HepG2 (cell line): ENCODE data around the gene CCNJL. TPM values are rescaled to one million over a fixed set of nuclear protein-coding genes. Genes with fewer than 3 reads are reported as not detected.

ENCODE experiments used
- ATAC-seq: fragments of 200-7000 bp; cut with Tn5 transposase; 3 replicates; pipeline ENCODE4 v1.9.1; 2020; ENCODE audit warnings: mild to moderate bottlenecking, moderate library complexity
- Bru-seq: library from RNA; stranded (reverse); fragments of 400-500 nt; gene quantifications from one replicate; lab custom pipeline; 2021; lab: Mats Ljungman, UMichigan
- BruChase-seq, 2 experiments: library from RNA; stranded (reverse); fragments of 400-500 nt; gene quantifications; one replicate each; lab custom pipeline; 2021; lab: Mats Ljungman, UMichigan
- BruUV-seq: library from RNA; stranded (reverse); fragments of 400-500 nt; replicated peaks from 2 replicates; lab custom pipeline; 2021; lab: Mats Ljungman, UMichigan
- CTCF ChIA-PET: fragments of 300-600 bp; formaldehyde crosslinking; extraction: SDS; loops from one replicate; lab custom pipeline; 2021; ENCODE audit warnings: low total read pairs, inconsistent platforms, low intra/inter-chr PET ratio; lab: Yijun Ruan, JAX
- POLR2A ChIA-PET: fragments of 350-600 bp; sonication (Branson Sonifier 250); formaldehyde crosslinking; loops from one replicate; lab custom pipeline; 2020; ENCODE audit warnings: antibody characterized with exemption, inconsistent platforms; lab: Yijun Ruan, JAX
- DNase-seq: peaks from one replicate; pipeline ENCODE4 v3.0.0-alpha.2; 2015; ENCODE audit warnings: low spot score
- FAIRE-seq: peaks from 3 replicates; lab custom pipeline; 2011; peaks lifted over from hg19 to GRCh38; lab: Jason Lieb, UNC
- H2AFZ ChIP-seq: one replicate; pipeline ENCODE4 v1.6.1; 2011; ENCODE audit warnings: low read length, inconsistent platforms
- H3K27ac ChIP-seq: fragments of 300-600 bp; 3 replicates; pipeline ENCODE4 v1.8.0; 2011; ENCODE audit warnings: mixed run types, mild to moderate bottlenecking, mixed read lengths, low read length, inconsistent platforms; ENCODE audit not compliant: insufficient read depth; ENCODE audit errors: extremely low read length
- H3K27me3 ChIP-seq, 2 experiments: fragments of 200-600 bp in 1 of 2; 2 replicates in 1 of 2; 3 replicates in 1 of 2; pipeline versions ENCODE4 v1.6.0 to v1.8.0; 2011; ENCODE audit warnings: low read length in 2 of 2, mild to moderate bottlenecking in 2 of 2, moderate library complexity in 2 of 2, inconsistent platforms in 1 of 2; ENCODE audit not compliant: insufficient read depth in 2 of 2, control insufficient read depth in 1 of 2
- H3K36me3 ChIP-seq, 2 experiments: fragments of 200-600 bp in 1 of 2; replicated peaks in 1 of 2; 2 replicates in 1 of 2; 3 replicates in 1 of 2; pipeline versions ENCODE4 v1.5.1 to v1.8.0; 2011; ENCODE audit warnings: low read length in 2 of 2, inconsistent platforms in 1 of 2; ENCODE audit not compliant: insufficient read depth in 2 of 2, control insufficient read depth in 1 of 2
- H3K4me1 ChIP-seq: 2 replicates; pipeline ENCODE4 v1.5.1; 2012; ENCODE audit warnings: low read length, inconsistent platforms; ENCODE audit not compliant: insufficient read depth
- H3K4me2 ChIP-seq: 2 replicates; pipeline ENCODE4 v1.6.0; 2011; ENCODE audit warnings: low read depth, low read length, inconsistent platforms
- H3K4me3 ChIP-seq, 3 experiments: fragments of 200-600 bp in 1 of 3; sonication (generic), shearing (Covaris generic) in 1 of 3; replicated peaks in 1 of 3; 2 replicates each; pipeline ENCODE4 v1.5.1; 2011 to 2016; ENCODE audit warnings: low read length in 3 of 3, inconsistent platforms in 2 of 3, low read depth in 2 of 3, mild to moderate bottlenecking in 2 of 3, control low read depth in 1 of 3, mixed read lengths in 1 of 3; ENCODE audit not compliant: insufficient read depth in 1 of 3
- H3K79me2 ChIP-seq: one replicate; pipeline ENCODE4 v1.6.1; 2011; ENCODE audit warnings: low read length, inconsistent platforms; ENCODE audit not compliant: insufficient read depth
- H3K9ac ChIP-seq: 2 replicates; pipeline ENCODE4 v1.6.0; 2011; ENCODE audit warnings: mild to moderate bottlenecking, low read depth, low read length, inconsistent platforms; ENCODE audit not compliant: insufficient read depth
- H3K9me3 ChIP-seq: 2 replicates; pipeline ENCODE4 v1.5.1; 2012; ENCODE audit warnings: mild to moderate bottlenecking, low read length
- H4K20me1 ChIP-seq: 2 replicates; pipeline ENCODE4 v1.6.0; 2011; ENCODE audit warnings: inconsistent platforms, mild to moderate bottlenecking, low read length, moderate library complexity; ENCODE audit not compliant: insufficient read depth
- ATF4 ChIP-seq, 2 experiments: fragments of 450-650 bp in 1 of 2; sonication (generic) in 1 of 2; formaldehyde crosslinking; IDR thresholded peaks; 2 replicates each; pipeline versions ENCODE4 v1.5.0 to v1.8.0; 2020 to 2022; ENCODE audit warnings: mild to moderate bottlenecking in 1 of 2, missing genetic modification reagents in 1 of 2
- CHCHD3 ChIP-seq: sonication (generic); formaldehyde crosslinking; IDR thresholded peaks from 2 replicates; pipeline ENCODE4 v1.8.0; 2022; ENCODE audit warnings: mild to moderate bottlenecking, missing genetic modification reagents, moderate library complexity
- GABPB1 ChIP-seq: IDR thresholded peaks from 2 replicates; pipeline ENCODE4 v1.6.1; 2016; ENCODE audit warnings: mild to moderate bottlenecking, missing genetic modification reagents, moderate library complexity, missing compliant biosample characterization
- MIXL1 ChIP-seq: IDR thresholded peaks from 2 replicates; pipeline ENCODE4 v1.6.1; 2016
- NAIF1 ChIP-seq: sonication (generic); formaldehyde crosslinking; IDR thresholded peaks from 2 replicates; pipeline ENCODE4 v1.5.0; 2020; ENCODE audit warnings: mild to moderate bottlenecking, missing genetic modification reagents, borderline replicate concordance
- NFYC ChIP-seq: IDR thresholded peaks from 2 replicates; pipeline ENCODE4 v1.6.1; 2016; ENCODE audit warnings: missing genetic modification reagents, missing compliant biosample characterization
- RXRA ChIP-seq: sonication (generic); formaldehyde crosslinking; IDR thresholded peaks from 2 replicates; pipeline ENCODE4 v1.5.1; 2020; ENCODE audit warnings: missing genetic modification reagents
- ZBTB26 ChIP-seq: IDR thresholded peaks from 2 replicates; pipeline ENCODE4 v1.6.1; 2016; ENCODE audit warnings: missing compliant biosample characterization, missing genetic modification reagents, borderline replicate concordance
- ZNF501 ChIP-seq: sonication (generic); formaldehyde crosslinking; IDR thresholded peaks from 2 replicates; pipeline ENCODE4 v1.5.1; 2020; ENCODE audit warnings: mild to moderate bottlenecking, moderate library complexity, missing genetic modification reagents
- ZNF782 ChIP-seq: sonication (generic); formaldehyde crosslinking; IDR thresholded peaks from 2 replicates; pipeline ENCODE4 v1.4.0; 2020; ENCODE audit warnings: missing genetic modification reagents, mild to moderate bottlenecking, borderline replicate concordance
- ZNF883 ChIP-seq: sonication (generic); formaldehyde crosslinking; IDR thresholded peaks from 2 replicates; pipeline ENCODE4 v1.5.1; 2020; ENCODE audit warnings: mild to moderate bottlenecking, missing genetic modification reagents; ENCODE audit errors: not compliant biosample characterization
- WGBS: methylation state at CpG from one replicate; pipeline ENCODE4 v1.1.6; 2017; ENCODE audit warnings: low lambda C conversion rate; 5-methylcytosine and 5-hydroxymethylcytosine counted together
- in situ Hi-C: cut with HindIII; loops from 2 replicates; pipeline ENCODE4 v1.10.0; 2017; ENCODE audit warnings: low pct_unique_long_range_greater_than_20kb; ENCODE audit not compliant: extremely low pct_ligation_motif_present
- intact Hi-C: fragments of 100-400 bp; cut with micrococcal nuclease; formaldehyde crosslinking; loops from one replicate; pipeline ENCODE4 v1.10.0; 2022; ENCODE audit not compliant: unreplicated experiment
- long read RNA-seq, 2 experiments: library from RNA in 1 of 2; library from polyadenylated mRNA in 1 of 2; stranded (forward) in 1 of 2; unstranded in 1 of 2; transcript quantifications; one replicate each; pipeline ENCODE4 v2.0.0, GENCODE V29; 2019 to 2022
- polyA minus RNA-seq, 3 experiments: library from RNA; depleted of rRNA, polyadenylated mRNA; stranded (reverse); fragments of >200 nt; gene quantifications; 2 replicates each; pipeline ENCODE4 v1.2.3, GENCODE V29; 2011; ENCODE audit warnings: low replicate concordance in 1 of 3
- polyA plus RNA-seq, 8 experiments: library from polyadenylated mRNA; depleted of rRNA in 3 of 8; stranded (reverse) in 7 of 8; unstranded in 1 of 8; fragments of >200 nt; fragmentation: Illumina TruSeq in 4 of 8; extraction: Trizol in 4 of 8; gene quantifications; 2 replicates each; pipeline versions ENCODE4 v1.2.1 to v1.2.3, GENCODE V29; 2011 to 2016; ENCODE audit warnings: low read depth in 4 of 8, missing spikeins in 1 of 8, mixed read lengths in 1 of 8; ENCODE audit not compliant: insufficient read depth in 1 of 8
- total RNA-seq, 5 experiments: library from RNA; depleted of rRNA; stranded (reverse); fragments of >200 nt; fragmentation: Illumina TruSeq; extraction: Trizol; gene quantifications; 2 replicates each; pipeline ENCODE4 v1.2.3, GENCODE V29; 2016; ENCODE audit warnings: low read depth in 1 of 5

CCNJL gene
- total RNA-seq (2016; rRNA removed; fragmentation: Illumina TruSeq; extraction: Trizol), result 1.1 and 1.6 TPM in 2 replicates
- 0.44 and 0.51 TPM in 2 replicates for total RNA-seq (2016; cell fraction: cytosol; rRNA removed; fragmentation: Illumina TruSeq; extraction: Trizol; ENCODE audit: low read depth)
- total RNA-seq (2016; cell fraction: insoluble cytoplasmic fraction; rRNA removed; fragmentation: Illumina TruSeq; extraction: Trizol), result 1.0 and 1.5 TPM in 2 replicates
- total RNA-seq (2016; cell fraction: membrane; rRNA removed; fragmentation: Illumina TruSeq; extraction: Trizol), result 1.6 and 1.8 TPM in 2 replicates
- total RNA-seq (2016; cell fraction: nucleus; rRNA removed; fragmentation: Illumina TruSeq; extraction: Trizol), result 1.2 and 1.3 TPM in 2 replicates
- polyA plus RNA-seq (2011; rRNA removed), result 4.2 and 4.4 TPM in 2 replicates
- polyA plus RNA-seq (2011; cell fraction: cytosol; rRNA removed), result 1.7 and 2.8 TPM in 2 replicates
- 3.2 and 3.9 TPM in 2 replicates for polyA plus RNA-seq (2011; cell fraction: nucleus; rRNA removed)
- polyA plus RNA-seq (2012), result 2.1 and 3.0 TPM in 2 replicates
- 0.73 and 1.4 TPM in 2 replicates for polyA plus RNA-seq (2016; cell fraction: cytosol; fragmentation: Illumina TruSeq; extraction: Trizol; ENCODE audit: low read depth)
- polyA plus RNA-seq (2016; cell fraction: insoluble cytoplasmic fraction; fragmentation: Illumina TruSeq; extraction: Trizol; ENCODE audit: low read depth), result 2.2 and 2.7 TPM in 2 replicates
- polyA plus RNA-seq (2016; cell fraction: membrane; fragmentation: Illumina TruSeq; extraction: Trizol; ENCODE audit: low read depth), result 1.9 and 2.3 TPM in 2 replicates
- 2.6 and 2.7 TPM in 2 replicates for polyA plus RNA-seq (2016; cell fraction: nucleus; fragmentation: Illumina TruSeq; extraction: Trizol; ENCODE audit: insufficient read depth, low read depth)
- 2.0 and 10.0 TPM in 2 replicates for polyA minus RNA-seq (2011; rRNA and poly(A)+ RNA removed; ENCODE audit: low replicate concordance)
- polyA minus RNA-seq (2011; cell fraction: cytosol; rRNA and poly(A)+ RNA removed), result 1.9 and 2.3 TPM in 2 replicates
- polyA minus RNA-seq (2011; cell fraction: nucleus; rRNA and poly(A)+ RNA removed), result 4.7 and 5.5 TPM in 2 replicates
- percentile 52 among the genes with signal in this experiment for Bru-seq, nascent RNA
- percentile 45 among the genes with signal in this experiment for BruChase-seq, experiment 1, labeled RNA remaining after a 6-hour chase
- percentile 44 among the genes with signal in this experiment for BruChase-seq, experiment 2, labeled RNA remaining after a 2-hour chase
- long read RNA-seq, experiment 1, partial matches to known transcripts, result 0 of 3 reads
- long read RNA-seq, experiment 1, other reads (novel, unspliced or antisense), result 2 of 3 reads
- long read RNA-seq, experiment 2, transcript CCNJL-201 (6 exons, 3,171 nt), result major isoform, 10 of 31 reads
- long read RNA-seq, experiment 2, partial matches to known transcripts, result 11 of 31 reads
- long read RNA-seq, experiment 2, other reads (novel, unspliced or antisense), result 7 of 31 reads

- H3K4me3 ChIP-seq, result peak within 1 kb of the TSS; percentile 59 to 74 (median 65)
- FAIRE-seq (no peak), DNase-seq (peak; percentile 52), ATAC-seq (peak; percentile 82)
- ChIA-PET CTCF (no interaction called here), POLR2A (interaction anchor here (1.5 kb wide), 1 partner anchor 33 kb away, joined by 3 read pairs; no protein-coding TSS in a partner anchor)
- no peaks in the 10 kb centered on the region for H3K9me3 ChIP-seq
- WGBS, result 7% methylated on average over 17 of the region's 84 CpGs
- intact Hi-C loops (no loop called here), in situ Hi-C loops (no loop called here)
- BruUV-seq, result no TSS peak
- H3K79me2 ChIP-seq, result no peaks in the 10 kb centered on the region
- H4K20me1 ChIP-seq, result no peaks in the 10 kb centered on the region
- H3K27ac ChIP-seq, result peak within 1 kb of the TSS; percentile 27
- no peaks in the 10 kb centered on the region for H3K36me3 ChIP-seq
- peak within 1 kb of the TSS; percentile 76 for H3K4me2 ChIP-seq
- H3K9ac ChIP-seq, result peak within 1 kb of the TSS; percentile 60
- H2AFZ ChIP-seq, result no peak within 1 kb of the TSS
- peaks cover 0 to 3% of the 10 kb centered on the region in 2 experiments; a peak in 2 of 5 replicates for H3K27me3 ChIP-seq
- H3K4me1 ChIP-seq, result peaks cover 33% of the 10 kb centered on the region
- TF ChIP-seq ZNF883 (no peak), RXRA (0 out of 2 replicates have a peak, but pooled peaks have one; percentile 28), NFYC (CRISPR knock-in tag) (no peak), ATF4 (CRISPR knock-in tag; IDR thresholded peaks at IDR 0.05) (no peak), CHCHD3 (no peak), ZNF501 (CRISPR knock-in tag) (0 out of 2 replicates have a peak, but pooled peaks have one; percentile 25), ZNF782 (CRISPR knock-in tag) (no peak), GABPB1 (CRISPR knock-in tag) (peak; percentile 50), ZBTB26 (CRISPR knock-in tag) (no peak), MIXL1 (CRISPR knock-in tag) (no peak), NAIF1 (no peak)
These were observed at the start of gene CCNJL for GRCh38 chr5:160312134-160312959. Gene CCNJL (minus strand): TSS chr5:160312564. CDS start chr5:160311923, 641 bp downstream.
